HG02870 (cell line): Measurements from ENCODE around the gene MT4.

ENCODE experiments used
- ATAC-seq: cut with Tn5 transposase; IDR thresholded peaks from one replicate; pipeline ENCODE4 v1.9.1; 2021; ENCODE audit warnings: mild to moderate bottlenecking, moderate library complexity; ENCODE audit not compliant: unreplicated experiment

Gene MT4

DNA sequence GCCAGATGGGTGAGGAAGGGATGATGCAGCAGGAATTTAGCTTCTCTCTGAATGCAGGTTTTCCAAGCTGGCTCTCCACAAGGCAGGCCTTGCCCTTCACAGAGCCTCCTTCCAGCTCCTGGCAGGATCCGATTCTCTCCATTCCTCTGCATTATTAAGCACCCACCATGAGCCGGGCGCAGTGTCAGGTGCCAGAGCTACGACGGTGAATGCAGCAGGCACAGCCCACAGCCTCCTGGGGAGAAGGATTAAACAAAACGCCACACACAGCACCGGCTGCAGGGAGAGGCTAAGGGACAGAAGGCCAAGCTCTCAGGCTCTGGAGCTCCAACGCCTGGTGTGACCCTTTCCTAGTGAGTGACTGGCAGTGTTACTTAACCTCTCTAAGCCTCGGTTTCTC, 36.5 kb downstream of the MT4 start:
- no peak for ATAC-seq

DNA sequence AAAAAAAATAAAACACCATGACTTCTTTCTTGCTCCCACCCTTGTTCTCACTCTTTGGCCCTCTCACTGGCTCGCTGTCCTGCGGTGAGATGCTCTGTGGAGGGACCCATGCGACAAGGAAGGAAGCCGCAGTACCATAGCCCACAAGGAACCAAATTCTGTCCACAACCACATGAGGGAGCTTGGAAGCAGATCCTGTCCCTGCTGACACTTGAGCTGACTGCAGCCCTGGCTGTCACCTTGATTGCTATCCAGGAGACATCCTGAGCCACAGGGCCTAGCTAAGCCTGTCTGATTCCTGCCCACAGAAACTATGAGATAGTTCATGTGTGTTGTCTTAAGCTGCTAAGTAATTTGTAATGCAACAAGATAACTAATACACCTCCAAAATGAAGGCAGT, 38.7 kb downstream of the MT4 start:
- no peak for ATAC-seq

DNA sequence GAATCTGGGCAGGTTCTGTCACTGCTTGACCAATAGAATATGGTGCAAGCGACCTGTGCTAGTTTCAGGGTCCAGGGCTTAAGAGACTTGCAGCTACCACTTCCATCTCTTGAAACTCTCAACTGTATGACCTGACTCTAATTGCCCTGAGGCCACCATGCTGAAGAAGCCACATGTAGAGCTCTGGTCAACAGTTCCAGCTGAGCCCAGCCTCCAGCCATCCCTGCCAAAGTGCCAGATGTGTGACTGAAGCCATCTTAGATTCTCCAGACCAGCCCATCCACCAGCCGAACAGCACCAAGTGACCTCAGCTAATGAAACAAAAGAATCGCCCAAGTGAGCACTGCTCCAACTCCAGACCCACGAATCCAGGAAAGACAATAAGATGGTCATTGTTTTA, 40.1 kb downstream of the MT4 start:
- ATAC-seq: no peak

DNA sequence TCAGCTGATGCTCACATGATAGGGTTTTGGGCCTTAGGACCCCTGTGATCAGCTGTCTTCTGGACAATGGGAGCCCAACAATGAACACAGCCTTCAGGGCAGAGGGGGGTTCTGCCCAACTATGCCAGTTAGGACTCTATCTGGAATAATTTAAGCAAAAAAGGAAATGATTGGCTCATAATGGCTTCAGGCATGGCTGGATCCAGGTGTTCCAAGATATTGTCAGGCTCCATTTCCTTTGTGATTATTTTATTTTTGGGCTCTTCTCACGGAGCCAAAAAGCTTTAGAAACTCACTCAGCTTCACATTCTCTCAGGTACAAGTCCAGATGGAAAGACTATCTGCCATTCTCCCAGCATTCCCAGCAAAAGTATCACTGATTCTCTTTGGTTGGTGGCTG, 40.6 kb downstream of the MT4 start:
- no peak for ATAC-seq

DNA sequence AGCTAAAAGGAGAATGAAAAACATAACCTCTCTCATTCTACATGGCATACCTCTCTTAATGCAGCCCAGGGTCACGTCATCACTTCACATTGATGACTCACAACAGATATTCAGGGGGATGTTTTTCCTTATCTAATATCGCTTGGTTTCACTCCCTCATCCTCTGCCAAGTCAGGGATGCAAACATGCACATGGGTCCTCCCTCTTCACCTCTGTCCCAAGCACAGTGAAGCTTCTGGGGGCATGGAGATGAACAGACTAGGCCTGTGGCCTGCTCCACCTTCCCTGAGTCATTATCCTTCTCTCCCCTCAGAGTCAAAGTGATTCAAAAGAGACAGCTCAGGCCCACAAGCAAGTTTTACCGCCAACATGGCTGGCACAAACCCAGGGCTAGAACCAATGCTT, 41.2 kb downstream of the MT4 start:
- ATAC-seq: no peak

DNA sequence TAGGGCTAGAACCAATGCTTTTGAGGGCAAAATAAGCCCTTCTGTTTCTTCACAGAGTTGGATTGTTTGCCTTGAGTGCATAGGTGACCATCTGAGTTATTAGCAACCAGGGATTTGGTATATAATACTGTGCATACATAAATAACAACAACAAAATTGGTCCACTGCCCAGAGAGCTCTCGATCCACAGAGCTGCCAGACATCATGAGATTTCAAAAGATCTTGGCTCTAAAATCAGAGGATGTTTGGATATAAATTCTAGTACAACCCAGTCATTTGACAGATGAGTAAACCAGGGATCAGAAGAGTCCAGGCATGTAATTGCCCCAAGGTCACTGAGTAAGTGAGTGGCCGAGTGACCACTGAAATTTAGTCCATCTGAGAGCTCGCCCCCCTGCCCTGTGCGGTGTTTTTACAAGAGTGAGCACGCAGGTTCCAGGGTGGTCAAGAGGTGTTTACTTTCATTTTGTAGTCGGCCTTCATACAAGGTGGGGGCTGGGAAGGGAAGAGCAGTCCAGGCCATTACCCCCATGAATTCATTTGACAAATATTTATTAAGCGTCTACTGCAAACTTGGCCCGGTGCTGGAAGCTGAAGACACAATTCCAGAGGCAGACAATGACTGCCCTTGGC, 41.7 kb downstream of the MT4 start:
- no peak for ATAC-seq

DNA sequence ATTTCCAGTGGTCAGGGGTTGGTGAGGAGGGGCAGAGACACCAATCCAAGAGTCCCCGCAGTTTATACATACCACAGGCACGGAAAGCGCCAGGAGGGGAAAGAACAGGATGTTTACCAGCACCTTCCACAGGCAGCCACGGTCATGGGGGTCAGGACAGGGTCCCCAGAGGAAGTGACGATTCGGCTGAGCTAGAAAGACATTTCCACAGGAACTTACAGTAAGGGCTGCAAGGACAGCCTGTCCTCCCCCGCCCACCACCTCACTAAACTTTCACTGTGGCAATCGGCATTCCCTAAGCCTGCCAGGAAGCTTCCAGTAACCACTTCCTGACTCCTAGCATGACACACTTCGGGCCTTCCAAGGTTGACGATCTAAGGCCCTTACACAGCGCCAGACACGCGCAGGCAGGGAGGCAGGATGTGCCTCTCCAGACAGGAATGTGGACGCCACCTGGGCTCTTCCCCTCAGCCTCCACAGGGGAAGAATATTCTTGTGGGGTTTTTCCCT, 42.3 kb downstream of the MT4 start:
- ATAC-seq: no peak

DNA sequence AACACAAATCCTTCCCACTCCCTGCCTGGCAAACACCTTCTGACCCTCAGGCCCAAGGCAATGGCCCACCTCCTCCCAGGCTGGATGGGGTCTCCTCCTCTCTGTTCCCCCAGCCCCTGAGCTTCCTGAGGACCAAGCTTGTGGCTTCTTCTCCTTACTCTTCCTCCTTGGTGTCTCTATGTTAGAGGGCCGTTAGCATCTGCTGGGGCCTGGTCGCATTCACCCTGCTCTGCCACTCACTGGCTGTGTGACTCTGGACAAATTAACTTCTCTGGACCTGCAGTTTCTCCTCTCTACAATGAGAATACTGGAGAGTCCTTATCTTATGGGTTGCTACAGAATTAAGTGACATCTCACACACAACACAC, 42.8 kb downstream of the MT4 start:
- ATAC-seq: no peak

DNA sequence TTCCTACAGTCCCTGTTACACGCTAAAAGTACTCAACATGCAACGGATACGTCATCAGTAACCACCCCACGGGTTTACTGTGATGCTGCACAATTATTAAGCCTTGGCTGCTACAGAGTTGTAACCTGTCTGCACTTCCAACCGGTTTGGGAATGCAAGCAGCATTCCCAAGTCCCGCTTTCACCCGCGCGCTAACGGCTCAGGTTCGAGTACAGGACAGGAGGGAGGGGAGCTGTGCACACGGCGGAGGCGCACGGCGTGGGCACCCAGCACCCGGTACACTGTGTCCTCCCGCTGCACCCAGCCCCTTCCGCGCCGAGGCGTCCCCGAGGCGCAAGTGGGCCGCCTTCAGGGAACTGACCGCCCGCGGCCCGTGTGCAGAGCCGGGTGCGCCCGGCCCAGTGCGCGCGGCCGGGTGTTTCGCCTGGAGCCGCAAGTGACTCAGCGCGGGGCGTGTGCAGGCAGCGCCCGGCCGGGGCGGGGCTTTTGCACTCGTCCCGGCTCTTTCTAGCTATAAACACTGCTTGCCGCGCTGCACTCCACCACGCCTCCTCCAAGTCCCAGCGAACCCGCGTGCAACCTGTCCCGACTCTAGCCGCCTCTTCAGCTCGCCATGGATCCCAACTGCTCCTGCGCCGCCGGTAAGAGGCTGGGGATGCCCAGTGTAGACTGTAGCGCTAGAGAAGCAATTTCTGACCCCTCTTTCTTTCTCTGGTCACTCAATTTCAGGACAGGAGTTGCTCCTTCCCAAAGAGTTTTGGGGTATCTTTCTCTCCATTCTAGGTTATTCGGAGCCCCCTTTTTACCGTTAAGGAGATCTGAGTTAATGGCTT, 43.4 kb downstream of the MT4 start, which contains the start of gene MT2A:
MT2A (plus strand) TSS at position 542 of the 833 bp plus-strand sequence; CDS start at position 614, 72 bp downstream.
- peak; percentile 88 for ATAC-seq

DNA sequence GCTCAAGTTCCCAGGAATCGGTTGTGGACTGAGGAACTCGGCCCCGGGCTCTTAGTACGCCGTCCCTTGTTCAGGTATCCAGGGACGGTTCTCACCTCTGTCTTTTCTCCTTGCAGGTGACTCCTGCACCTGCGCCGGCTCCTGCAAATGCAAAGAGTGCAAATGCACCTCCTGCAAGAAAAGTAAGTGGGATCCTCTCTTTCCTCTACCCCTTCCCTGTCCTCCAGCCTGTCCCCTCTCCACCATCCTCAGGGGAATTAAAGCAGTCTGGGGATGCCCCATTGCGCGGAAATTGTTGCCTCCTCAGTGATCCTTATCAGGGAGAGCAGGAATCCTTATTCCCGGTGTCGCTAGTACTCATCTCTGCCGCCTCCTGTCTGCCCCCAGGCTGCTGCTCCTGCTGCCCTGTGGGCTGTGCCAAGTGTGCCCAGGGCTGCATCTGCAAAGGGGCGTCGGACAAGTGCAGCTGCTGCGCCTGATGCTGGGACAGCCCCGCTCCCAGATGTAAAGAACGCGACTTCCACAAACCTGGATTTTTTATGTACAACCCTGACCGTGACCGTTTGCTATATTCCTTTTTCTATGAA, 44.1 kb downstream of the MT4 start:
- no peak for ATAC-seq

DNA sequence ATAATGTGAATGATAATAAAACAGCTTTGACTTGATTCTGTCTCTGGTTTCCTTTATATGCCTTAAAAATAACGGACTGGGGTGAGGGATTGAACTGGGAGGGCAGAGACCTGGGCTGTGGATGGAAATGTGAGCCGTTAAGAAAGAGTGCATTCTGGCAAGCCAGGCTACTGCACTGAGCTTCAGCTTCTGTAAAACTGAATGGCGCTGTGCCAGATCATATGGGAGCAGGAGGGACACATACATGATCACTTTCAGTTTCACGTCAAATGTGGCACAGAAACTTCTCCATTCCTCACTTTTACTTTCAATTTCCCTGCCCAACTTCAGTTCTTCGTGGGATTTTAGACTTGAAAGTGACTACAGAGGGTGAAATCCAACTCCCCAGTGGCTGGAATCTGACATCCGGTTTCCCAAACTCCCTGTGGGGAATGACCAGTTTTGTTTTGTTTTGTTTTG, 44.6 kb downstream of the MT4 start:
- ATAC-seq: no peak

DNA sequence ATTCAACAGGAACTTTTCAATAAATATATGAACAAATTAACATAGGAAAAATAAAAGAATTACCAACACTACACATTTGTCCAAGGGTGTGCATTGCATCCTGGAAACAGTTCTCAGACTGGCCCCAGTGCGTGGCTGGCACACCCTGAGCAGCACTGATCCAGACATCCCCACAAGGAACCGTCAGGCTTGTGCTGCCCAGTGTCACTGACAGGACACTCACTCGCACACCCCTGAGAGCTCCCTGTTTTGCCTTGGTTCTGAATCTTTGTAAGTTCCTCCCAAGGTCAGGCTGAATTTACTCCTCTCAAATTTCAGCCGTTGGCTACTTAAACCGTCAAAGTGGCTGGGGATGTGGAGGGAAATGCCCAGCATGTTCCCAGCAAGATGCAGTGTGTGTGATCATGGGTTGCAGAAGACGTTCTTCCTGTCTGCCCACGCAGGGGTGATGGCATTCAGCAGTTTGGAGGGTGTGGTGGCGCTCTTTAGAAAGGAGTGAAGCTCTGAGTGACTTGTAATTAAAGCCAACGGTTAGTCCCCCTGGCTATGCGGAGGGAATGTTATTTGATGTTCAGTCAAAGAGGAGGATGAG, 45.2 kb downstream of the MT4 start:
- ATAC-seq: no peak

DNA sequence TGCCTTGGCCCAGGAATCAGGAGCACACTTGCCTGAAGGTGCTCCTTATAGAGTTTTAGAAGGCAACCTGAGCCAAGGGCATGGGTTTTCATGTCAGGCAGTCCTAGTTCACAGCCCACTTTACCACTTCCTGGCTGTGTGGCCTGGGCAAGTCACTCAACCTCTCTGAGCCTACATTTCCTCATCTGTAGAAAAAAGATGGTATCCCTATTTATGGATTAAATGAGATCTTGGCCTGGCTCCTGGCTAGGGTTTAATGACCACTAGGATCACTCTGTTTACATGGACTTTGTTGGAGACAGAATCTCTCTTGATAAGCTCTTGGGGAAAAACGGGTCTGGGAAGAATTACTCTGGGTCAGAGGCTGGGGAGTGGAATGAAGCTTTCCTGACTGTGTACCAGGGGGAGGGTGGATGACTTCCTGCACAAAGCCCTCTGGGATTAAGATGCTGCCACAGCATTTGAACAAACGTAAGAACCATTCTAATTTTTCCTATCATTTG, 45.8 kb downstream of the MT4 start:
- ATAC-seq: no peak

DNA sequence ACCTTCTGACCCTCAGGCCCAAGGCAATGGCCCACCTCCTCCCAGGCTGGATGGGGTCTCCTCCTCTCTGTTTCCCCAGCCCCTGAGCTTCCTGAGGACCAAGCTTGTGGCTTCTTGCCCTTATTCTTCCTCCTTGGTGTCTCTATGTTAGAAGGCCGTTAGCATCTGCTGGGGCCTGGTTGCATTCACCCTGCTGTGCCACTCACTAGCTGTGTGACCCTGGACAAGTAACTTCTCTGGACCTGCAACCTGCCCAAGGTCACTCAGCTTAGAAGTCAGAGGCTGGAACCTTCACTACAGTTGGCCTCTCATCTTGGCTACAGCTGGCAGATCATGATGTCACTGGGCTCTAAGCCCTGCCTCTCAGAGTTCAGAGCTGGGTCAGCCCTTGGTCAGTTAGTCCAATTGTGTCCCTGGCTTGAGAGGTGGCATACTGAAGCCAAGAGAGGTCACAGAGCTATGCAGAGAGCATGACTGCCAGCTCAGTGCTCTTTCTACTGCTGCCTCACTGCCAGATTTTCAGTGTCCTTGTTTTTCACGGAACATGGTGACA, 46.5 kb downstream of the MT4 start:
- no peak for ATAC-seq

DNA sequence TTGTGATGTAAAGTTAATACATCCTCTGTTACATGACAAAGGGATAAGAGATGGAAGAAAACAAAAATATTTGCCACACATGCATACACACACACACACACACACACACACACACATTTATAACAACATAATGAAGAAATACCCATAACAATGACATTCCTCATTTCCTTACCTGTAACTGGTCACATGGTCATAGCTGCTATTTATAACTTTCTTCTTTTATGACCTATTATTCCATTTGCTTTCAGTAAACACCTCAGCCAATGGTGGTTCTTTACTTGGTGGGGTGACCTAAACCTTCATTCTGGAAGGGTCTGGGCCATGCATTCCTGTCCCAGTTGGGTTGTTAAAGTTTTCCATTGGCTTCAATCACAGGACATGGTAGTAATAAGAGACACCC, 48.8 kb downstream of the MT4 start:
- ATAC-seq: no peak

DNA sequence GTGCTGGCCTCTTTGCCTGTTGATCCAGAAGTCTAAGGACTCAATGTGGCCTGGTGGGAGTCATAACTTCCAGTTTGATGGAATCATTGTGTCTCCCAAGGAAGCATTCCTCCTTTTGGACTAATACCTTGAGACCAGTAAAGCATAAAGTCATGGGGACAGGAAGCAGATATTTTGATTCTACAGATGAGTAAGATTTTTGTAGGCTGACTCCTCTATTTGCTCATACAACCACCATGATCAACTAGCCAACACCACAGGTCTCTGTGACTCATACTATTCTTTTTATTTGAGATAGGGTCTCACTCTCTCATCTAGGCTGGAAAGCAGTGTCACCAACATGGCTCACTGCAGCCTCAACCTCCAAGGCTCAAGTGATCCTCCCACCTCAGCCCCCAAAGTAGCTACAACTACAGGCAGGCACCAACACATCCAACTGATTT, 49.7 kb downstream of the MT4 start:
- ATAC-seq: peak; percentile 75

DNA sequence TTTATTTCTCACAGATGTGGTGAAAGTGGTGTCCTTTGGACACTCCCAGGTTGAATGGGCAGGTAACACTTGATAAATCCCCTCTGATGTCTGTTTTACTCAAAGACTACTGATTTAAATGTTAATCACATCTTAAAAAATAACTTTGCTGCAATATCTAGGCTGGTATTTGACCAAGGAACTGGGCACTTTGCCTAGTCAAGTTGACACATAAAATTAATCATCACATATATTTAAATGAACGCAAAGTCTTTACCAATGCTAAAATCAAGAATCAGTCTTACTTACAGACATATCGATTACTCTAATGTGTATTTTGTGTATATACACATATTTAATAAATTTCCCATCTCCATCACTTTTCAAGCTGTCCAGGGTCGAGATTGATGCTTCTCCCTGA, 50.5 kb downstream of the MT4 start:
- ATAC-seq: no peak

DNA sequence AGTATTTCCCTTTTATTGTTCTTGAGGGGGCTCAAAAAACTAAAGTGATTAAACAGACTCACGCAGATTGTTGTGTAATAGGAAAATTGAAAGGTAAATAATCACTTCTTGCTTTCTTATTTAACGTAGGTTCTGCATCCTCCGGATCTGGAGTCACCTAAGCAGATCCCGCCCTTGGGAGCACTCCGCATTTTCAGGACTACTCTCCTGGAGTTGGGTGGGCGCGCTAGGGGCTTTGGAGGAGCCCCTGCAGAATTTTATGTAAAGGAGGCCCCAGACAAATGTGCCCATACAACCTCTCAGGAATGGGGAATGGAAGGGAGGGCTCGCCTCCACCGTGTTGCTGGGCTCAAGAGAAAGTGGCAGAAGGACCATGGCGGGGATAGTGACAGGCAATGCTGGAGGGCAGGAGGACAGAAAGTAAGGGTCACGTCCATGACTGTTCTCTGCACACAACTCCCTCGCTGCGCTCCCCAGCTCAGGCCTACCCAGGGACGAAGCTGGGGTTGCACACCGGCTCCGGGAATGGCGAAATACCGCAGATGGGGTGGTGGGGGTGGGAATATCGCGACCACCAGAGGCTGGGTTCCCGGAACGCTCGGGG, 51.8 kb downstream of the MT4 start:
- ATAC-seq: no peak

DNA sequence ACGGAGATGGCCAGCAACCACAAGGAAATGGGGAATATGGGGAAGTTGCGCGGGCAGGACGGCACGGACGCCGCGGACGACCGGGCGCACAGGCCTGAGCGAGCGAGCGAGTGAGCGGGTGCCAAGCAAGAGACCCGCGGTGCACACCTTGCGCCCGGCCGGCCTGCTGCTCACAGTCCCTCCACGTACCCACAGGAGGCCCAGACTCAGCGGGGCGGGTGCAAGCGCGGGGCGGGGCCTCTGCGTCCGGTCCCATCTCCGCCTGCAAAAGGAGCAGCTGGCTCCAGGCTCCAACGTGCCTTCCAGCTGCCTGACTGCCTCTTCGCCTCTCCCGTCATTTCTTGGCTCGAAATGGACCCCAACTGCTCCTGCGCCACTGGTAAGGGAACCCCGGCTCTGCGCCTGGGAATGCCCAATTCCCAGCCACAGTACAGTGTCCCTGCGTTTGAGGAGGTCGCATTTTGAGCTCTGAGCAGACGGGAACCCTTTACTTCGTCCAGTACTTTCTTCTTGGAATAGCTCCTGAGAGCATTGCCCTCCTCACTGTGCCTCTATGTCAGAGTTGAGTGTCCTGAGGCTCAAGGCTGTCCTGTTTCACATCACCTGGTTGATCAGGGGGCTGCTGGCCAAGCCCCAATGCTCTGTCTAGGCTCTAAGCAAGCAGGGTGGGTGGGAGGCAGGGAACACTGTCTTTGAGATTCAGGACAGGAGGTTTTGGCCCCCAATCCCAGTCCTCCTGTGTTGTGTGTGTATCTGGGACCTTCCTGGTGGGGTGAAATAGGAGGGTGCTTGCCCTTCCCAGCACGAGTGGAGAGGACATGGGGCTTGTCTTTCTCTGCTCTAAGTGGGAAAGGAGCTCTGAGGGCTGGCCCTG, 52.6 kb downstream of the MT4 start:
- ATAC-seq: no peak

DNA sequence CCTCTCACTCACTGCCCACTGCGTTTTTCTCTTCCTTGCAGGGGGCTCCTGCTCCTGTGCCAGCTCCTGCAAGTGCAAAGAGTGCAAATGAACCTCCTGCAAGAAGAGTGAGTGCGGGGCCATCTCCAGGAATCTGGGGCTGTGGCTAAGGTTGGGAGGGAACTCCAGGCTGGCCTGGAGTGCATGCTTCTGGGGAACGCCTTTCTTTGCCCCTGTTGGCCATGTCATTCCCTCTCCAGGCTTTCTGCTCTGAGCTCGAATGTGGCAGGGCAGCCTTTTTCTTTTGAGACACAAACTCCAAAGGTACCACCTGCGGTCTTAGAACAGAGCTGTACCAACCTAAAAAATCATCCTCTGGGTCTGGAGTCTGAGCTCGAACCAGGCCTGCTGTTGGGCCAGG, 53.3 kb downstream of the MT4 start:
- ATAC-seq: no peak
